ENCODE measurements around the gene HELT. TPM values are rescaled to one million over a fixed set of nuclear protein-coding genes. Genes with fewer than 3 reads are reported as not detected.

The HELT gene
- total RNA-seq, 4 donors from 2014 or later: not detected

- Histone ChIP-seq H3K9me3 (no peaks in the 10 kb centered on the region), H3K27me3 (peaks cover 15% of the 10 kb centered on the region), H3K27ac (no peak overlapping the region), H3K4me1 (no peaks in the 10 kb centered on the region), H3K36me3 (no peaks in the 10 kb centered on the region), H3K4me3 (no peak overlapping the region)
- WGBS, 2 donors (ENCODE audit: low coverage in 1 of 2): 77% methylated on average over 6 of the region's 6 CpGs
- intact Hi-C loops (cut with DNase I; ENCODE audit: low total_unique reads) (no loop called here), in situ Hi-C loops (cut with MboI; ENCODE audit: low pct_ligation_motif_present in 1 of 4, low pct_unique_long_range_greater_than_20kb in 1 of 4, low sequenced_read_pairs in 3 of 4) (loop anchor here in 1 of 4 donors (25.0 kb wide), 1 partner anchor 255 kb away; the partner anchor contains the start of gene CENPU)
- DNase-seq: no peak
- TF ChIP-seq CTCF (IDR thresholded peaks at IDR 0.05) (no peak), POLR2A (IDR thresholded peaks at IDR 0.05) (no peak), EP300 (IDR thresholded peaks at IDR 0.05; ENCODE audit: low read depth) (no peak), POLR2AphosphoS5 (IDR thresholded peaks at IDR 0.05) (no peak)
Observed at GRCh38 chr4:184991860-184992259, 26.4 kb upstream of the HELT start.

DNA sequence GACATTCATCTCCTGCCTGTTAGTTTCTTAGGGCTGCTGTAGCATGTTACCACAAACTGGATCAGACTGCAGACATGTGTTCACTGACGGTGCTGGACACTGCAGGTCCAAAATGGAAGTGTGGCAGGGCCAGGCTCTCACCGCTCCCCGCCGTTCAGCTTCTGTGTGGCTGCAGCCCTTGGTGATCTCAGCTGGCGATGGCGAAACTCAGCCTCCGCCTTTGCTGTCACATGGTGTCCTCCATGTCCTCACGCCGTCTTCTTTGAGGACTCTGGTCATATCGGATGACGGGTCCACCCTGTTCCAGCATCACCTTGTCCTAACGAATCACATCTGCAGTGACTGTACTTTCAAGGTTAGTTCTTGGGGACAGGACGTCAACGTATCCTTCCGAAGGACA is 25.9 kb upstream of the HELT start:
- in situ Hi-C loops (cut with MboI; ENCODE audit: low pct_ligation_motif_present in 1 of 4, low pct_unique_long_range_greater_than_20kb in 1 of 4, low sequenced_read_pairs in 3 of 4): loop anchor here in 1 of 4 donors (25.0 kb wide), 1 partner anchor 255 kb away; the partner anchor contains the start of gene CENPU
- H3K9me3 ChIP-seq: no peaks in the 10 kb centered on the region
- DNase-seq: no peak
- H3K27ac ChIP-seq: no peak overlapping the region
- intact Hi-C loops (cut with DNase I; ENCODE audit: low total_unique reads): no loop called here
- no peak overlapping the region for H3K4me3 ChIP-seq
- peaks cover 15% of the 10 kb centered on the region for H3K27me3 ChIP-seq
- H3K4me1 ChIP-seq: no peaks in the 10 kb centered on the region
- no peaks in the 10 kb centered on the region for H3K36me3 ChIP-seq
- TF ChIP-seq CTCF (IDR thresholded peaks at IDR 0.05) (no peak), EP300 (IDR thresholded peaks at IDR 0.05; ENCODE audit: low read depth) (no peak), POLR2A (IDR thresholded peaks at IDR 0.05) (no peak), POLR2AphosphoS5 (IDR thresholded peaks at IDR 0.05) (no peak)
- WGBS, 2 donors (ENCODE audit: low coverage in 1 of 2): 80 to 90% methylated on average over 4 to 15 of the region's 15 CpGs

- Histone ChIP-seq H3K27ac (no peak overlapping the region), H3K36me3 (no peaks in the 10 kb centered on the region), H3K4me1 (no peaks in the 10 kb centered on the region), H3K4me3 (no peak overlapping the region), H3K9me3 (no peaks in the 10 kb centered on the region), H3K27me3 (peaks cover 15% of the 10 kb centered on the region)
- no peak for DNase-seq
- TF ChIP-seq POLR2A (IDR thresholded peaks at IDR 0.05) (no peak), POLR2AphosphoS5 (IDR thresholded peaks at IDR 0.05) (no peak), EP300 (IDR thresholded peaks at IDR 0.05; ENCODE audit: low read depth) (no peak), CTCF (IDR thresholded peaks at IDR 0.05) (no peak)
- in situ Hi-C loops (cut with MboI; ENCODE audit: low pct_ligation_motif_present in 1 of 4, low pct_unique_long_range_greater_than_20kb in 1 of 4, low sequenced_read_pairs in 3 of 4) (loop anchor here in 1 of 4 donors (25.0 kb wide), 1 partner anchor 256 kb away; the partner anchor contains the start of gene CENPU), intact Hi-C loops (cut with DNase I; ENCODE audit: low total_unique reads) (no loop called here)
- WGBS, 2 donors (ENCODE audit: low coverage in 1 of 2): 42% methylated on average over 3 of the region's 3 CpGs; no CpG with 5 or more reads in 1 of the 2 donors
Observed at GRCh38 chr4:184993247-184993646, 25.0 kb upstream of the HELT start.

- Histone ChIP-seq H3K36me3 (no peaks in the 10 kb centered on the region), H3K9me3 (no peaks in the 10 kb centered on the region), H3K4me3 (no peak overlapping the region), H3K4me1 (no peaks in the 10 kb centered on the region), H3K27ac (no peak overlapping the region), H3K27me3 (peaks cover 15% of the 10 kb centered on the region)
- no peak for TF ChIP-seq POLR2AphosphoS5 (IDR thresholded peaks at IDR 0.05)
- TF ChIP-seq EP300 (IDR thresholded peaks at IDR 0.05; ENCODE audit: low read depth): no peak
- TF ChIP-seq CTCF (IDR thresholded peaks at IDR 0.05): no peak
- no peak for TF ChIP-seq POLR2A (IDR thresholded peaks at IDR 0.05)
- DNase-seq: no peak
- in situ Hi-C loops (cut with MboI; ENCODE audit: low pct_ligation_motif_present in 1 of 4, low pct_unique_long_range_greater_than_20kb in 1 of 4, low sequenced_read_pairs in 3 of 4): loop anchor here in 1 of 4 donors (25.0 kb wide), 1 partner anchor 257 kb away; the partner anchor contains the start of gene CENPU
- 80% methylated on average over 18 of the region's 18 CpGs; no CpG with 5 or more reads in 1 of the 2 donors for WGBS, 2 donors (ENCODE audit: low coverage in 1 of 2)
- intact Hi-C loops (cut with DNase I; ENCODE audit: low total_unique reads): no loop called here
Observed at GRCh38 chr4:184994010-184994622, 24.2 kb upstream of the HELT start.
